H1 (cell line): ENCODE data around the gene RERE. TPM values are rescaled to one million over a fixed set of nuclear protein-coding genes. Genes with fewer than 3 reads are reported as not detected.

ENCODE experiments used
- CTCF ChIA-PET: fragments of 300-600 bp; sonication (Branson Sonifier 250); formaldehyde crosslinking; loops from one replicate; lab custom pipeline; 2021; ENCODE audit not compliant: partially characterized antibody; lab: Charles Lee
- POLR2A ChIA-PET: fragments of 300-600 bp; sonication (Branson Sonifier 250); formaldehyde crosslinking; loops from one replicate; lab custom pipeline; 2021; ENCODE audit warnings: inconsistent platforms; ENCODE audit not compliant: partially characterized antibody; lab: Charles Lee
- DNase-seq, 2 experiments: peaks; one replicate each; pipeline versions ENCODE4 v3.0.0 to v3.0.0-alpha.2; 2010 to 2022; ENCODE audit warnings: low spot score in 2 of 2, low read depth in 1 of 2, mixed read lengths in 1 of 2
- FAIRE-seq: peaks from 2 replicates; lab custom pipeline; 2011; peaks lifted over from hg19 to GRCh38; lab: Jason Lieb, UNC
- H2AFZ ChIP-seq: 2 replicates; pipeline ENCODE4 v1.8.1; 2012; ENCODE audit warnings: low read length, inconsistent platforms
- H2AK5ac ChIP-seq: 2 replicates; pipeline ENCODE4 v1.6.1; 2013; ENCODE audit warnings: low read depth, low read length
- H2BK120ac ChIP-seq: replicated peaks from 2 replicates; pipeline ENCODE3; 2013; ENCODE audit warnings: low read depth, low read length, inconsistent platforms
- H2BK12ac ChIP-seq: 2 replicates; pipeline ENCODE4 v1.6.1; 2013; ENCODE audit warnings: low read depth, low read length
- H2BK15ac ChIP-seq: 2 replicates; pipeline ENCODE4 v1.6.1; 2013; ENCODE audit warnings: low read length
- H2BK20ac ChIP-seq: 2 replicates; pipeline ENCODE4 v1.6.1; 2013; ENCODE audit warnings: low read length
- H2BK5ac ChIP-seq: 2 replicates; pipeline ENCODE4 v1.6.1; 2013; ENCODE audit warnings: low read depth, low read length
- H3K14ac ChIP-seq: 2 replicates; pipeline ENCODE4 v1.6.1; 2013; ENCODE audit warnings: inconsistent platforms; ENCODE audit not compliant: insufficient read length
- H3K18ac ChIP-seq: 2 replicates; pipeline ENCODE4 v1.6.1; 2013; ENCODE audit warnings: low read length; ENCODE audit errors: extremely low read depth
- H3K23ac ChIP-seq: 2 replicates; pipeline ENCODE4 v1.6.1; 2013; ENCODE audit warnings: inconsistent platforms; ENCODE audit not compliant: insufficient read length
- H3K23me2 ChIP-seq: 2 replicates; pipeline ENCODE4 v1.6.1; 2013; ENCODE audit warnings: low read depth, low read length
- H3K27ac ChIP-seq: 2 replicates; pipeline ENCODE4 v1.6.1; 2011; ENCODE audit warnings: low read depth, low read length, inconsistent platforms
- H3K27me3 ChIP-seq, 4 experiments: replicated peaks in 1 of 4; 1 replicate in 1 of 4; 2 replicates in 3 of 4; pipeline versions ENCODE4 v1.6.1 to v1.8.1; 2011 to 2013; ENCODE audit warnings: low read length in 3 of 4, mild to moderate bottlenecking in 3 of 4, inconsistent platforms in 2 of 4, mixed read lengths in 2 of 4, moderate library complexity in 1 of 4; ENCODE audit not compliant: control insufficient read depth in 3 of 4, insufficient read depth in 3 of 4; ENCODE audit errors: extremely low read depth in 1 of 4
- H3K36me3 ChIP-seq, 4 experiments: 2 replicates each; pipeline versions ENCODE4 v1.6.1 to v1.8.1; 2011 to 2013; ENCODE audit warnings: mild to moderate bottlenecking in 4 of 4, low read length in 3 of 4, moderate library complexity in 2 of 4, control low read depth in 1 of 4, inconsistent platforms in 1 of 4; ENCODE audit not compliant: insufficient read depth in 4 of 4, control insufficient read depth in 2 of 4
- H3K4ac ChIP-seq: replicated peaks from 2 replicates; pipeline ENCODE3; 2013; ENCODE audit warnings: low read length, low read depth, mixed read lengths, inconsistent platforms; ENCODE audit not compliant: insufficient read length
- H3K4me1 ChIP-seq, 4 experiments: replicated peaks in 1 of 4; 1 replicate in 1 of 4; 2 replicates in 3 of 4; pipeline versions ENCODE4 v1.6.1 to v1.8.1; 2011 to 2013; ENCODE audit warnings: low read length in 3 of 4, inconsistent platforms in 2 of 4, mixed read lengths in 1 of 4; ENCODE audit not compliant: insufficient read depth in 4 of 4, control insufficient read depth in 3 of 4
- H3K4me2 ChIP-seq, 2 experiments: 2 replicates each; pipeline versions ENCODE4 v1.6.1 to v1.8.1; 2011 to 2013; ENCODE audit warnings: low read depth in 2 of 2, low read length in 2 of 2, control low read depth in 1 of 2, inconsistent platforms in 1 of 2, mild to moderate bottlenecking in 1 of 2; ENCODE audit not compliant: insufficient read depth in 1 of 2
- H3K4me3 ChIP-seq, 4 experiments: fragments of 200-600, 300-600 bp in 1 of 4; sonication (generic), shearing (Covaris generic), sonication (Bioruptor Twin) in 1 of 4; 2 replicates each; pipeline versions ENCODE4 v1.5.1 to v1.8.1; 2011 to 2016; ENCODE audit warnings: low read length in 4 of 4, low read depth in 3 of 4, control low read depth in 2 of 4, inconsistent platforms in 2 of 4, mild to moderate bottlenecking in 2 of 4, mixed read lengths in 1 of 4, moderate library complexity in 1 of 4; ENCODE audit not compliant: insufficient read depth in 2 of 4; ENCODE audit errors: extremely low read depth in 1 of 4
- H3K56ac ChIP-seq: replicated peaks from 2 replicates; pipeline ENCODE3; 2013; ENCODE audit warnings: low read depth, mild to moderate bottlenecking, mixed read lengths, low read length, inconsistent platforms; ENCODE audit not compliant: insufficient read length
- H3K79me1 ChIP-seq: 2 replicates; pipeline ENCODE4 v1.6.1; 2013; ENCODE audit warnings: low read depth, low read length, control low read depth
- H3K79me2 ChIP-seq, 2 experiments: 2 replicates each; pipeline versions ENCODE4 v1.6.1 to v1.8.1; 2012 to 2013; ENCODE audit warnings: low read length in 2 of 2, mild to moderate bottlenecking in 2 of 2, inconsistent platforms in 1 of 2; ENCODE audit not compliant: insufficient read depth in 2 of 2, control insufficient read depth in 1 of 2
- H3K9ac ChIP-seq, 4 experiments: replicated peaks in 1 of 4; 1 replicate in 1 of 4; 2 replicates in 3 of 4; pipeline versions ENCODE4 v1.6.1 to v1.8.1; 2011 to 2013; ENCODE audit warnings: low read depth in 3 of 4, low read length in 3 of 4, control low read depth in 2 of 4, mild to moderate bottlenecking in 2 of 4, moderate library complexity in 2 of 4, inconsistent platforms in 1 of 4; ENCODE audit errors: extremely low read depth in 1 of 4
- H3K9me3 ChIP-seq, 2 experiments: 2 replicates each; pipeline versions ENCODE4 v1.6.1 to v1.8.1; 2012 to 2013; ENCODE audit warnings: mild to moderate bottlenecking in 2 of 2, moderate library complexity in 2 of 2, control low read depth in 1 of 2, inconsistent platforms in 1 of 2, low read depth in 1 of 2, low read length in 1 of 2, mixed read lengths in 1 of 2; ENCODE audit not compliant: insufficient read depth in 2 of 2
- H4K20me1 ChIP-seq, 2 experiments: replicated peaks in 1 of 2; 2 replicates each; pipeline versions ENCODE3 to v1.8.1; 2011 to 2013; ENCODE audit warnings: inconsistent platforms in 2 of 2, low read length in 2 of 2, mild to moderate bottlenecking in 1 of 2; ENCODE audit not compliant: insufficient read depth in 2 of 2, control insufficient read depth in 1 of 2
- H4K5ac ChIP-seq: 2 replicates; pipeline ENCODE4 v1.6.1; 2013; ENCODE audit warnings: low read length, low read depth, mixed read lengths, inconsistent platforms; ENCODE audit not compliant: insufficient read length
- H4K8ac ChIP-seq: 2 replicates; pipeline ENCODE4 v1.8.0; 2013; ENCODE audit warnings: mild to moderate bottlenecking, moderate library complexity, low read length, inconsistent platforms; ENCODE audit not compliant: insufficient read depth; ENCODE audit errors: extremely low read depth
- H4K91ac ChIP-seq: replicated peaks from 2 replicates; pipeline ENCODE3; 2013; ENCODE audit warnings: low read length, mixed read lengths, inconsistent platforms; ENCODE audit not compliant: insufficient read length
- BACH1 ChIP-seq: IDR thresholded peaks from 2 replicates; pipeline ENCODE4 v1.6.1; 2012; ENCODE audit warnings: low read length, improper control_type of control experiment
- BCL11A ChIP-seq, 2 experiments: IDR thresholded peaks; one replicate each; pipeline ENCODE4 v1.6.1; 2011; ENCODE audit warnings: low read depth in 2 of 2, low read length in 2 of 2, mild to moderate bottlenecking in 2 of 2
- GABPA ChIP-seq: IDR thresholded peaks from 2 replicates; pipeline ENCODE4 v1.6.1; 2011; ENCODE audit warnings: mild to moderate bottlenecking, low read length, moderate library complexity, borderline replicate concordance; ENCODE audit not compliant: insufficient read depth
- HDAC2 ChIP-seq, 2 experiments: fragments of 300-600 bp in 1 of 2; sonication (generic) in 1 of 2; IDR thresholded peaks; 2 replicates each; pipeline ENCODE4 v1.6.1; 2011 to 2012; ENCODE audit warnings: low read depth in 2 of 2, low read length in 2 of 2, mild to moderate bottlenecking in 2 of 2, moderate library complexity in 2 of 2, borderline replicate concordance in 1 of 2, inconsistent platforms in 1 of 2
- JUN ChIP-seq: IDR thresholded peaks from 2 replicates; pipeline ENCODE4 v1.6.1; 2011; ENCODE audit warnings: low read depth, mild to moderate bottlenecking, improper control_type of control experiment, low read length
- KDM5A ChIP-seq: fragments of 200-600 bp; IDR thresholded peaks from 2 replicates; pipeline ENCODE4 v1.7.1; 2012; ENCODE audit warnings: mild to moderate bottlenecking, low read length, inconsistent platforms, mixed read lengths
- NRF1 ChIP-seq: IDR thresholded peaks from 2 replicates; pipeline ENCODE4 v1.6.1; 2011; ENCODE audit warnings: mild to moderate bottlenecking, low read depth, low read length, improper control_type of control experiment
- POLR2A ChIP-seq, 2 experiments: IDR thresholded peaks; 1 replicate in 1 of 2; 2 replicates in 1 of 2; pipeline ENCODE4 v1.6.1; 2011; ENCODE audit warnings: low read depth in 2 of 2, low read length in 2 of 2, mild to moderate bottlenecking in 2 of 2; ENCODE audit errors: control extremely low read depth in 1 of 2
- RFX5 ChIP-seq: IDR thresholded peaks from 2 replicates; pipeline ENCODE4 v1.6.1; 2011; ENCODE audit warnings: low read depth, low read length, improper control_type of control experiment, borderline replicate concordance
- SAP30 ChIP-seq: fragments of 300-600 bp; sonication (generic); IDR thresholded peaks from 2 replicates; pipeline ENCODE4 v1.7.1; 2012; ENCODE audit warnings: low read length, moderate library complexity, mild to moderate bottlenecking, inconsistent platforms; ENCODE audit not compliant: insufficient read depth, insufficient replicate concordance
- SP1 ChIP-seq: IDR thresholded peaks from 2 replicates; pipeline ENCODE4 v1.6.1; 2011; ENCODE audit warnings: low read depth, low read length
- TBP ChIP-seq: IDR thresholded peaks from 2 replicates; pipeline ENCODE4 v1.6.1; 2011; ENCODE audit warnings: low read depth, low read length, improper control_type of control experiment
- TEAD4 ChIP-seq: IDR thresholded peaks from 2 replicates; pipeline ENCODE4 v1.6.1; 2012; ENCODE audit warnings: low read depth, low read length, inconsistent platforms, mixed read lengths
- WGBS, 2 experiments: shearing (Covaris generic) in 1 of 2; methylation state at CpG; one replicate each; pipeline versions ENCODE4 v1.1.6 to v1.1.7; 2013 to 2015; ENCODE audit warnings: low lambda C conversion rate in 2 of 2, mixed read lengths in 2 of 2, inconsistent platforms in 1 of 2, low coverage in 1 of 2, missing lambda C conversion rate in 1 of 2; ENCODE audit not compliant: insufficient replicate concordance in 2 of 2, insufficient coverage in 1 of 2, insufficient read length in 1 of 2; ENCODE audit errors: extremely low coverage in 1 of 2, missing lambda C conversion rate in 1 of 2; 5-methylcytosine and 5-hydroxymethylcytosine counted together
- polyA plus RNA-seq, 7 experiments: library from polyadenylated mRNA; depleted of rRNA in 3 of 7; stranded (reverse) in 5 of 7; unstranded in 2 of 7; fragments of >200 nt in 5 of 7; fragments of 200-250 nt in 2 of 7; gene quantifications; 1 replicate in 5 of 7; 2 replicates in 1 of 7; 4 replicates in 1 of 7; pipeline versions ENCODE4 v1.2.1 to v1.2.3, GENCODE V29; 2011 to 2013; ENCODE audit warnings: missing spikeins in 2 of 7, mixed read lengths in 2 of 7
- total RNA-seq: library from RNA; stranded (reverse); fragmentation: NEBNext Ultra II Directional; extraction: Animal tissue kit (Norgen Biotek cat#: 25700); gene quantifications from 2 replicates; pipeline ENCODE4 v1.2.1, GENCODE V29; 2021
- TF ChIP-seq, protein P1 (sequence below): IDR thresholded peaks from 2 replicates; pipeline ENCODE4 v1.6.1; 2011; ENCODE audit warnings: low read depth, mild to moderate bottlenecking, low read length; ENCODE audit not compliant: insufficient read depth

The RERE gene
- total and polyA plus RNA-seq, 2 of the 8 experiments (the other 6 are each of a cell fraction or from before 2014, with no cell fraction given) = 15.3 to 142 TPM

- H4K91ac ChIP-seq = no peak overlapping the region
- H3K27ac ChIP-seq = no peak overlapping the region
- H3K79me1 ChIP-seq = peaks cover 11% of the 10 kb centered on the region; the same call in 1 of the 2 replicates
- H2BK15ac ChIP-seq = no peak overlapping the region
- CTCF ChIA-PET = interaction anchor here (0.6 to 1.2 kb wide), 3 partner anchors 10 to 18 kb away, joined by 3 to 4 read pairs (median 3); no protein-coding TSS in a partner anchor
- no peak overlapping the region for H2AK5ac ChIP-seq
- H3K4ac ChIP-seq = no peak overlapping the region
- no peak overlapping the region for H2BK20ac ChIP-seq
- no peak overlapping the region for H4K8ac ChIP-seq
- H3K4me3 ChIP-seq = no peak overlapping the region
- H3K23ac ChIP-seq = no peak overlapping the region
- no peak for FAIRE-seq
- H3K4me2 ChIP-seq = no peak overlapping the region
- H3K18ac ChIP-seq = no peak overlapping the region
- WGBS, 2 experiments = 92% methylated on average over 7 of the region's 7 CpGs; no CpG with 5 or more reads in 1 of the 2 experiments
- H2AFZ ChIP-seq = no peak overlapping the region
- H3K14ac ChIP-seq = no peak overlapping the region
- H4K5ac ChIP-seq = no peak overlapping the region
- H2BK5ac ChIP-seq = no peak overlapping the region
- no peaks in the 10 kb centered on the region for H3K9me3 ChIP-seq
- H3K56ac ChIP-seq = no peak overlapping the region
- H3K79me2 ChIP-seq = peaks cover 7 to 84% of the 10 kb centered on the region in 2 experiments
- POLR2A ChIA-PET = interaction anchor here (0.8 kb wide), 1 partner anchor 15 kb away, joined by 4 read pairs; no protein-coding TSS in a partner anchor
- no peak overlapping the region for H2BK12ac ChIP-seq
- peaks cover 9 to 24% (median 18%) of the 10 kb centered on the region in 4 experiments for H3K4me1 ChIP-seq
- H3K23me2 ChIP-seq = no peaks in the 10 kb centered on the region; the same call in 1 of the 2 replicates
- no peak for DNase-seq
- no peaks in the 10 kb centered on the region for H3K27me3 ChIP-seq
- H4K20me1 ChIP-seq = peaks cover 3 to 23% of the 10 kb centered on the region in 2 experiments
- no peak overlapping the region for H3K9ac ChIP-seq
- peaks cover 0 to 4% (median 2%) of the 10 kb centered on the region in 4 experiments; a peak in 1 of 8 replicates for H3K36me3 ChIP-seq
- no peak overlapping the region for H2BK120ac ChIP-seq
- no peak for TF ChIP-seq HDAC2 (IDR thresholded peaks at IDR 0.05; ENCODE audit: borderline replicate concordance in 1 of 2, low read depth in 2 of 2, low read length in 2 of 2)
- TF ChIP-seq, protein P1, sequence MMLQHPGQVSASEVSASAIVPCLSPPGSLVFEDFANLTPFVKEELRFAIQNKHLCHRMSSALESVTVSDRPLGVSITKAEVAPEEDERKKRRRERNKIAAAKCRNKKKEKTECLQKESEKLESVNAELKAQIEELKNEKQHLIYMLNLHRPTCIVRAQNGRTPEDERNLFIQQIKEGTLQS = no peak
- no peak for TF ChIP-seq JUN
- no peak for TF ChIP-seq SAP30
- TF ChIP-seq RFX5 = no peak
- no peak for TF ChIP-seq GABPA
- TF ChIP-seq TBP = no peak
- no peak for TF ChIP-seq POLR2A (IDR thresholded peaks at IDR 0.05; ENCODE audit: control extremely low read depth in 1 of 2, low read depth in 2 of 2, low read length in 2 of 2)
- no peak for TF ChIP-seq BCL11A (IDR thresholded peaks at IDR 0.05; ENCODE audit: low read depth in 2 of 2, low read length in 2 of 2)
- TF ChIP-seq TEAD4 = no peak
- TF ChIP-seq NRF1 = no peak
- TF ChIP-seq KDM5A = no peak
- no peak for TF ChIP-seq BACH1
- no peak for TF ChIP-seq SP1
Observed at GRCh38 chr1:8392522-8392921, 424.9 kb downstream of the RERE start.
